HepG2 (cell line): Measurements from ENCODE around the gene ARHGAP20. TPM values are rescaled to one million over a fixed set of nuclear protein-coding genes. Genes with fewer than 3 reads are reported as not detected.

ENCODE experiments used
- ATAC-seq: fragments of 200-7000 bp; cut with Tn5 transposase; 3 replicates; pipeline ENCODE4 v1.9.1; 2020; ENCODE audit warnings: mild to moderate bottlenecking, moderate library complexity
- BruUV-seq: library from RNA; stranded (reverse); fragments of 400-500 nt; replicated peaks from 2 replicates; lab custom pipeline; 2021; lab: Mats Ljungman, UMichigan
- CTCF ChIA-PET: fragments of 300-600 bp; formaldehyde crosslinking; extraction: SDS; loops from one replicate; lab custom pipeline; 2021; ENCODE audit warnings: low total read pairs, inconsistent platforms, low intra/inter-chr PET ratio; lab: Yijun Ruan, JAX
- POLR2A ChIA-PET: fragments of 350-600 bp; sonication (Branson Sonifier 250); formaldehyde crosslinking; loops from one replicate; lab custom pipeline; 2020; ENCODE audit warnings: antibody characterized with exemption, inconsistent platforms; lab: Yijun Ruan, JAX
- DNase-seq: peaks from one replicate; pipeline ENCODE4 v3.0.0-alpha.2; 2015; ENCODE audit warnings: low spot score
- FAIRE-seq: peaks from 3 replicates; lab custom pipeline; 2011; peaks lifted over from hg19 to GRCh38; lab: Jason Lieb, UNC
- H2AFZ ChIP-seq: one replicate; pipeline ENCODE4 v1.6.1; 2011; ENCODE audit warnings: low read length, inconsistent platforms
- H3K27ac ChIP-seq: fragments of 300-600 bp; 3 replicates; pipeline ENCODE4 v1.8.0; 2011; ENCODE audit warnings: mixed run types, mild to moderate bottlenecking, mixed read lengths, low read length, inconsistent platforms; ENCODE audit not compliant: insufficient read depth; ENCODE audit errors: extremely low read length
- H3K27me3 ChIP-seq, 2 experiments: fragments of 200-600 bp in 1 of 2; 2 replicates in 1 of 2; 3 replicates in 1 of 2; pipeline versions ENCODE4 v1.6.0 to v1.8.0; 2011; ENCODE audit warnings: low read length in 2 of 2, mild to moderate bottlenecking in 2 of 2, moderate library complexity in 2 of 2, inconsistent platforms in 1 of 2; ENCODE audit not compliant: insufficient read depth in 2 of 2, control insufficient read depth in 1 of 2
- H3K36me3 ChIP-seq, 2 experiments: fragments of 200-600 bp in 1 of 2; replicated peaks in 1 of 2; 2 replicates in 1 of 2; 3 replicates in 1 of 2; pipeline versions ENCODE4 v1.5.1 to v1.8.0; 2011; ENCODE audit warnings: low read length in 2 of 2, inconsistent platforms in 1 of 2; ENCODE audit not compliant: insufficient read depth in 2 of 2, control insufficient read depth in 1 of 2
- H3K4me1 ChIP-seq: 2 replicates; pipeline ENCODE4 v1.5.1; 2012; ENCODE audit warnings: low read length, inconsistent platforms; ENCODE audit not compliant: insufficient read depth
- H3K4me2 ChIP-seq: 2 replicates; pipeline ENCODE4 v1.6.0; 2011; ENCODE audit warnings: low read depth, low read length, inconsistent platforms
- H3K4me3 ChIP-seq, 3 experiments: fragments of 200-600 bp in 1 of 3; sonication (generic), shearing (Covaris generic) in 1 of 3; replicated peaks in 1 of 3; 2 replicates each; pipeline ENCODE4 v1.5.1; 2011 to 2016; ENCODE audit warnings: low read length in 3 of 3, inconsistent platforms in 2 of 3, low read depth in 2 of 3, mild to moderate bottlenecking in 2 of 3, control low read depth in 1 of 3, mixed read lengths in 1 of 3; ENCODE audit not compliant: insufficient read depth in 1 of 3
- H3K79me2 ChIP-seq: one replicate; pipeline ENCODE4 v1.6.1; 2011; ENCODE audit warnings: low read length, inconsistent platforms; ENCODE audit not compliant: insufficient read depth
- H3K9ac ChIP-seq: 2 replicates; pipeline ENCODE4 v1.6.0; 2011; ENCODE audit warnings: mild to moderate bottlenecking, low read depth, low read length, inconsistent platforms; ENCODE audit not compliant: insufficient read depth
- H3K9me3 ChIP-seq: 2 replicates; pipeline ENCODE4 v1.5.1; 2012; ENCODE audit warnings: mild to moderate bottlenecking, low read length
- H4K20me1 ChIP-seq: 2 replicates; pipeline ENCODE4 v1.6.0; 2011; ENCODE audit warnings: inconsistent platforms, mild to moderate bottlenecking, low read length, moderate library complexity; ENCODE audit not compliant: insufficient read depth
- MXD4 ChIP-seq: IDR thresholded peaks from 2 replicates; pipeline ENCODE4 v1.6.1; 2016; ENCODE audit warnings: mild to moderate bottlenecking, missing biosample characterization, missing genetic modification reagents
- PAXIP1 ChIP-seq: sonication (generic); formaldehyde crosslinking; conservative IDR thresholded peaks from 2 replicates; pipeline ENCODE4 v1.4.0; 2020; ENCODE audit warnings: mild to moderate bottlenecking, missing genetic modification reagents, moderate library complexity
- ZBTB1 ChIP-seq: sonication (generic); formaldehyde crosslinking; IDR thresholded peaks from 2 replicates; pipeline ENCODE4 v1.4.0; 2020; ENCODE audit warnings: missing genetic modification reagents, borderline replicate concordance
- ZNF350 ChIP-seq: sonication (generic); formaldehyde crosslinking; IDR thresholded peaks from 2 replicates; pipeline ENCODE4 v1.4.0; 2020; ENCODE audit warnings: mild to moderate bottlenecking, low read depth, missing genetic modification reagents, borderline replicate concordance
- ZNF746 ChIP-seq: sonication (generic); formaldehyde crosslinking; IDR thresholded peaks from 2 replicates; pipeline ENCODE4 v1.8.0; 2022; ENCODE audit warnings: mild to moderate bottlenecking, missing genetic modification reagents
- WGBS: methylation state at CpG from one replicate; pipeline ENCODE4 v1.1.6; 2017; ENCODE audit warnings: low lambda C conversion rate; 5-methylcytosine and 5-hydroxymethylcytosine counted together
- in situ Hi-C: cut with HindIII; loops from 2 replicates; pipeline ENCODE4 v1.10.0; 2017; ENCODE audit warnings: low pct_unique_long_range_greater_than_20kb; ENCODE audit not compliant: extremely low pct_ligation_motif_present
- intact Hi-C: fragments of 100-400 bp; cut with micrococcal nuclease; formaldehyde crosslinking; loops from one replicate; pipeline ENCODE4 v1.10.0; 2022; ENCODE audit not compliant: unreplicated experiment
- polyA plus RNA-seq, 8 experiments: library from polyadenylated mRNA; depleted of rRNA in 3 of 8; stranded (reverse) in 7 of 8; unstranded in 1 of 8; fragments of >200 nt; fragmentation: Illumina TruSeq in 4 of 8; extraction: Trizol in 4 of 8; gene quantifications; 2 replicates each; pipeline versions ENCODE4 v1.2.1 to v1.2.3, GENCODE V29; 2011 to 2016; ENCODE audit warnings: low read depth in 4 of 8, missing spikeins in 1 of 8, mixed read lengths in 1 of 8; ENCODE audit not compliant: insufficient read depth in 1 of 8
- total RNA-seq, 5 experiments: library from RNA; depleted of rRNA; stranded (reverse); fragments of >200 nt; fragmentation: Illumina TruSeq; extraction: Trizol; gene quantifications; 2 replicates each; pipeline ENCODE4 v1.2.3, GENCODE V29; 2016; ENCODE audit warnings: low read depth in 1 of 5

The ARHGAP20 gene
- total and polyA plus RNA-seq, 2 of the 13 experiments (the other 11 are each of a cell fraction or from before 2014, with no cell fraction given): not detected

GRCh38 chr11:110527146-110527545, 185.1 kb downstream of the ARHGAP20 start:
- FAIRE-seq (no peak), DNase-seq (no peak), ATAC-seq (no peak)
- Histone ChIP-seq H3K79me2 (no peaks in the 10 kb centered on the region), H3K9me3 (peaks cover 14% of the 10 kb centered on the region), H3K4me2 (no peak overlapping the region), H2AFZ (no peak overlapping the region), H4K20me1 (no peaks in the 10 kb centered on the region), H3K36me3 (no peaks in the 10 kb centered on the region), H3K27ac (no peak overlapping the region), H3K9ac (no peak overlapping the region), H3K4me3 (no peak overlapping the region), H3K4me1 (no peaks in the 10 kb centered on the region), H3K27me3 (no peaks in the 10 kb centered on the region; a peak in 1 of 5 replicates)
- POLR2A ChIA-PET: no interaction called here
- CTCF ChIA-PET: no interaction called here
- BruUV-seq: no TSS peak
- TF ChIP-seq PAXIP1 (CRISPR knock-in tag): no peak
- no peak for TF ChIP-seq ZBTB1 (CRISPR knock-in tag)
- no peak for TF ChIP-seq ZNF746 (CRISPR knock-in tag)
- TF ChIP-seq MXD4: no peak
- TF ChIP-seq ZNF350 (CRISPR knock-in tag): no peak
- intact Hi-C loops: no loop called here
- in situ Hi-C loops: no loop called here
- 0% methylated on average over 1 of the region's 1 CpG for WGBS
